Measurements from ENCODE around the gene PRXL2A.
A peak's percentile ranks its signal among the peaks of the same experiment; 100 is the strongest.

The PRXL2A gene

GRCh38 chr10:80400136-80400804 is 8.1 kb upstream of the PRXL2A start:
- ATAC-seq (replicated peaks): no peak

GRCh38 chr10:80405035-80405434 is 3.3 kb upstream of the PRXL2A start:
- peaks cover 5% of the 10 kb centered on the region in 2 donors for H3K27me3 Mint-ChIP-seq
- DNase-seq (no peak), ATAC-seq (replicated peaks) (no peak)
- no peaks in the 10 kb centered on the region for H3K9me3 Mint-ChIP-seq
- H3K4me3 Mint-ChIP-seq: no peak overlapping the region
- peaks cover 7 to 12% of the 10 kb centered on the region in 2 donors for H3K4me1 Mint-ChIP-seq
- H3K36me3 Mint-ChIP-seq: no peaks in the 10 kb centered on the region
- no peak overlapping the region for H3K27ac Mint-ChIP-seq

More at GRCh38 chr10:80400136-80400804, 8.1 kb upstream of the PRXL2A start:
- Mint-ChIP-seq H3K4me3 (no peak overlapping the region), H3K9me3 (no peaks in the 10 kb centered on the region), H3K27me3 (peaks cover 0 to 7% of the 10 kb centered on the region in 2 donors), H3K4me1 (no peaks in the 10 kb centered on the region), H3K36me3 (no peaks in the 10 kb centered on the region), H3K27ac (no peak overlapping the region)
- DNase-seq: no peak

GRCh38 chr10:80405626-80406025 is 2.7 kb upstream of the PRXL2A start:
- Mint-ChIP-seq H3K36me3 (no peaks in the 10 kb centered on the region), H3K27me3 (peaks cover 5% of the 10 kb centered on the region in 2 donors), H3K4me3 (no peak overlapping the region), H3K9me3 (no peaks in the 10 kb centered on the region), H3K27ac (no peak overlapping the region), H3K4me1 (peaks cover 9 to 13% of the 10 kb centered on the region in 2 donors)
- ATAC-seq (replicated peaks) (no peak), DNase-seq (no peak)

GRCh38 chr10:80406204-80406603 is 2.1 kb upstream of the PRXL2A start:
- H3K36me3 Mint-ChIP-seq: peaks cover 0 to 2% of the 10 kb centered on the region in 2 donors
- H3K27me3 Mint-ChIP-seq: peaks cover 5% of the 10 kb centered on the region in 2 donors
- H3K9me3 Mint-ChIP-seq: no peaks in the 10 kb centered on the region
- DNase-seq (no peak), ATAC-seq (replicated peaks) (no peak)
- no peak overlapping the region for H3K27ac Mint-ChIP-seq
- H3K4me1 Mint-ChIP-seq: peaks cover 13 to 18% of the 10 kb centered on the region in 2 donors
- H3K4me3 Mint-ChIP-seq: no peak overlapping the region

- DNase-seq: peak; percentile 28
- Mint-ChIP-seq H3K9me3 (no peaks in the 10 kb centered on the region), H3K27ac (peak overlapping the region; percentile 84), H3K4me3 (peak overlapping the region; percentile 86 to 91), H3K36me3 (peaks cover 0 to 2% of the 10 kb centered on the region in 2 donors), H3K27me3 (peaks cover 5% of the 10 kb centered on the region in 2 donors), H3K4me1 (peaks cover 18 to 24% of the 10 kb centered on the region in 2 donors)
- ATAC-seq (replicated peaks): peak; percentile 67 to 68
Observed at GRCh38 chr10:80407812-80408241, 524 bp upstream of the PRXL2A start.

- H3K36me3 Mint-ChIP-seq: peaks cover 3 to 5% of the 10 kb centered on the region in 2 donors
- peaks cover 5% of the 10 kb centered on the region in 2 donors for H3K27me3 Mint-ChIP-seq
- peaks cover 25 to 37% of the 10 kb centered on the region in 2 donors for H3K4me1 Mint-ChIP-seq
- H3K9me3 Mint-ChIP-seq: no peaks in the 10 kb centered on the region
- ATAC-seq (replicated peaks) (no peak), DNase-seq (no peak)
- no peak overlapping the region for H3K27ac Mint-ChIP-seq
- peak overlapping the region; percentile 86 to 91 for H3K4me3 Mint-ChIP-seq
Observed at GRCh38 chr10:80409121-80409520, 770 bp downstream of the PRXL2A start.

GRCh38 chr10:80410122-80410521 is 1.8 kb downstream of the PRXL2A start:
- peaks cover 5% of the 10 kb centered on the region in 2 donors for H3K27me3 Mint-ChIP-seq
- no peak overlapping the region for H3K4me3 Mint-ChIP-seq
- H3K9me3 Mint-ChIP-seq: no peaks in the 10 kb centered on the region
- DNase-seq (no peak), ATAC-seq (replicated peaks) (no peak)
- H3K27ac Mint-ChIP-seq: no peak overlapping the region
- H3K4me1 Mint-ChIP-seq: peaks cover 25 to 37% of the 10 kb centered on the region in 2 donors
- peaks cover 3 to 5% of the 10 kb centered on the region in 2 donors for H3K36me3 Mint-ChIP-seq

GRCh38 chr10:80410578-80411145 is 2.3 kb downstream of the PRXL2A start:
- Mint-ChIP-seq H3K27ac (no peak overlapping the region), H3K4me3 (no peak overlapping the region), H3K4me1 (peaks cover 25 to 37% of the 10 kb centered on the region in 2 donors), H3K36me3 (peaks cover 3 to 5% of the 10 kb centered on the region in 2 donors), H3K9me3 (no peaks in the 10 kb centered on the region), H3K27me3 (peaks cover 5% of the 10 kb centered on the region in 2 donors)
- ATAC-seq (replicated peaks) (no peak), DNase-seq (no peak)

- Mint-ChIP-seq H3K4me1 (peaks cover 25 to 37% of the 10 kb centered on the region in 2 donors), H3K27me3 (peaks cover 5% of the 10 kb centered on the region in 2 donors), H3K4me3 (no peak overlapping the region), H3K36me3 (peaks cover 3 to 5% of the 10 kb centered on the region in 2 donors), H3K9me3 (no peaks in the 10 kb centered on the region), H3K27ac (no peak overlapping the region)
- no peak for DNase-seq
- no peak for ATAC-seq (replicated peaks)
Observed at GRCh38 chr10:80411267-80411668, 2.9 kb downstream of the PRXL2A start.

GRCh38 chr10:80411681-80412220 is 3.4 kb downstream of the PRXL2A start:
- DNase-seq: no peak
- H3K4me3 Mint-ChIP-seq: no peak overlapping the region
- ATAC-seq (replicated peaks): no peak

GRCh38 chr10:80412486-80412885 is 4.1 kb downstream of the PRXL2A start:
- DNase-seq (no peak), ATAC-seq (replicated peaks) (no peak)
- Mint-ChIP-seq H3K4me1 (peaks cover 23 to 35% of the 10 kb centered on the region in 2 donors), H3K27ac (no peak overlapping the region), H3K9me3 (no peaks in the 10 kb centered on the region), H3K4me3 (no peak overlapping the region), H3K36me3 (peaks cover 3 to 5% of the 10 kb centered on the region in 2 donors), H3K27me3 (peaks cover 3 to 4% of the 10 kb centered on the region in 2 donors)

More at GRCh38 chr10:80411681-80412220, 3.4 kb downstream of the PRXL2A start:
- Mint-ChIP-seq H3K36me3 (peaks cover 3 to 5% of the 10 kb centered on the region in 2 donors), H3K27ac (no peak overlapping the region), H3K9me3 (no peaks in the 10 kb centered on the region), H3K4me1 (peaks cover 25 to 37% of the 10 kb centered on the region in 2 donors), H3K27me3 (peaks cover 5% of the 10 kb centered on the region in 2 donors)

GRCh38 chr10:80413271-80413996 is 5.1 kb downstream of the PRXL2A start:
- no peak overlapping the region for H3K27ac Mint-ChIP-seq
- H3K4me1 Mint-ChIP-seq: peaks cover 21 to 33% of the 10 kb centered on the region in 2 donors
- no peak overlapping the region for H3K4me3 Mint-ChIP-seq
- H3K9me3 Mint-ChIP-seq: no peaks in the 10 kb centered on the region
- H3K27me3 Mint-ChIP-seq: no peaks in the 10 kb centered on the region
- no peak for ATAC-seq (replicated peaks)
- peaks cover 3 to 5% of the 10 kb centered on the region in 2 donors for H3K36me3 Mint-ChIP-seq
- no peak for DNase-seq

- ATAC-seq (replicated peaks): no peak
- H3K27me3 Mint-ChIP-seq: no peaks in the 10 kb centered on the region
- H3K4me1 Mint-ChIP-seq: peaks cover 21 to 37% of the 10 kb centered on the region in 2 donors
- H3K27ac Mint-ChIP-seq: peak overlapping the region; percentile 32
- H3K36me3 Mint-ChIP-seq: peaks cover 3 to 5% of the 10 kb centered on the region in 2 donors
- no peak for DNase-seq
- H3K9me3 Mint-ChIP-seq: no peaks in the 10 kb centered on the region
- H3K4me3 Mint-ChIP-seq: no peak overlapping the region
Observed at GRCh38 chr10:80414142-80414895, 6.0 kb downstream of the PRXL2A start.

Measured in stimulated activated naive B cell treated with anti-CD40 and anti-IgM and Interleukin-4, amounts not matched to agents 10 μg/mL and 1 μg/mL and 100 μg/mL, for 72 hours (primary cell).